HG02870 (cell line): ENCODE results near the gene PTPRN2.

Source experiments
- ATAC-seq: cut with Tn5 transposase; IDR thresholded peaks from one replicate; pipeline ENCODE4 v1.9.1; 2021; ENCODE audit warnings: mild to moderate bottlenecking, moderate library complexity; ENCODE audit not compliant: unreplicated experiment

PTPRN2 gene

GRCh38 chr7:157687845-157688532 is 899.6 kb downstream of the PTPRN2 start:
- no peak for ATAC-seq

GRCh38 chr7:157687158-157687557 is 900.5 kb downstream of the PTPRN2 start:
- ATAC-seq = no peak

GRCh38 chr7:157686285-157686894 is 901.2 kb downstream of the PTPRN2 start:
- ATAC-seq = no peak

- no peak for ATAC-seq
Observed at GRCh38 chr7:157685430-157686284, 902.0 kb downstream of the PTPRN2 start.

- no peak for ATAC-seq
Observed at GRCh38 chr7:157684909-157685429, 902.7 kb downstream of the PTPRN2 start.

- no peak for ATAC-seq
Observed at GRCh38 chr7:157684157-157684908, 903.3 kb downstream of the PTPRN2 start.

GRCh38 chr7:157683747-157684156 is 903.9 kb downstream of the PTPRN2 start:
- ATAC-seq = no peak

- ATAC-seq = no peak
Observed at GRCh38 chr7:157682946-157683746, 904.5 kb downstream of the PTPRN2 start.

- no peak for ATAC-seq
Observed at GRCh38 chr7:157682064-157682945, 905.3 kb downstream of the PTPRN2 start.

GRCh38 chr7:157679607-157680006 is 908.0 kb downstream of the PTPRN2 start:
- no peak for ATAC-seq

GRCh38 chr7:157678501-157678900 is 909.1 kb downstream of the PTPRN2 start:
- no peak for ATAC-seq

GRCh38 chr7:157676456-157677255 is 911.0 kb downstream of the PTPRN2 start:
- no peak for ATAC-seq

- no peak for ATAC-seq
Observed at GRCh38 chr7:157676001-157676400, 911.6 kb downstream of the PTPRN2 start.

GRCh38 chr7:157675427-157675927 is 912.1 kb downstream of the PTPRN2 start:
- no peak for ATAC-seq

- no peak for ATAC-seq
Observed at GRCh38 chr7:157674715-157675426, 912.8 kb downstream of the PTPRN2 start.

- no peak for ATAC-seq
Observed at GRCh38 chr7:157674027-157674714, 913.5 kb downstream of the PTPRN2 start.

GRCh38 chr7:157673573-157673972 is 914.0 kb downstream of the PTPRN2 start:
- no peak for ATAC-seq
